GM10266 (cell line): Measurements from ENCODE around the gene SPTLC2.
"Not testable (repeated sequence)": the region's sequence is repeated elsewhere in the genome, so short reads cannot be mapped to it uniquely, and the experiment has no call there.

Experiments used
- DNase-seq: peaks from one replicate; pipeline ENCODE4 v3.0.0; 2012; ENCODE audit errors: extremely low spot score
- TF ChIP-seq, protein P1 (sequence below): IDR thresholded peaks from 2 replicates; pipeline ENCODE4 v1.5.1; 2012; ENCODE audit warnings: mild to moderate bottlenecking, low read depth; ENCODE audit not compliant: control insufficient read depth, insufficient read depth; ENCODE audit errors: missing control alignments

SPTLC2 gene

DNA sequence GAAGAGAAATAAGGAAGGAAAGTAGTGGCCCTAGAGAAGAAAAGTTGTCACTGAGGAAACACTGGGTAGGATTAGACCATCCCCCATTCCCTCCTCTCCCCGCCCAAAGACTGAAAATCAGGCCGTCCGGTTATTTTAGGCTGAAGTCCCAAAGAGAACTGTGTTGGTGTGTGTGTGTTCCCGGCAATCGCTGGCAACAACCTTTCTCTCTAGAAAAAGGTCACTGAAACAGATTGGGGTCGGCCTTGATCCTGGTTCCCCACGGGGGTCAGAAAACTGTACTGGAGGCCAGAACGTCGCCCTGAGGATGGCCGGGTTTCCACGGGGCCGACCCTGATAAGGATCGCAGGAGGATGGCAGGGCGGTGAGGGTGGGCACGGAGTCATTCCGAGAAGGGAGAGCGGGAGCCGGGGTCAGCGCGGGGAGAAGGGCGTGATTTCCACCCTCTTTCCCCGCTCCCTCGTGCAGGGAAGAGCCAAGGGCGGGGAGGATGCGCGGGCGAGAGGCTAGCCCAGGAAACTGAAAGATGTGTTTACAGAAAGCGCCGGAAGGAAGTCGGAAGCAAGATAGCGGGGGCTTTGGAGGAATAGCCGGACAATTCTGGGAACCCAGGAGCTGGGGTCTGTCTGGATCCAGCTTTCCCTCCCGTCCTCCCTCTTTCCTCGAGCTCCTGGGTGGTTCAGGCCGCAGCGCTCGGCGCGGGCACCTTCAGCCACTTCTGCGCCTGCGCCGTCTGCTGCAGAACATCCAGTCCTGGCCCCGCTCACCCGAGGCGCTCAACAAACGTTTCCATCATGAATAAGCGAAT, 25.3 kb upstream of the SPTLC2 start:
- DNase-seq, result peak; percentile 70
- TF ChIP-seq, protein P1, sequence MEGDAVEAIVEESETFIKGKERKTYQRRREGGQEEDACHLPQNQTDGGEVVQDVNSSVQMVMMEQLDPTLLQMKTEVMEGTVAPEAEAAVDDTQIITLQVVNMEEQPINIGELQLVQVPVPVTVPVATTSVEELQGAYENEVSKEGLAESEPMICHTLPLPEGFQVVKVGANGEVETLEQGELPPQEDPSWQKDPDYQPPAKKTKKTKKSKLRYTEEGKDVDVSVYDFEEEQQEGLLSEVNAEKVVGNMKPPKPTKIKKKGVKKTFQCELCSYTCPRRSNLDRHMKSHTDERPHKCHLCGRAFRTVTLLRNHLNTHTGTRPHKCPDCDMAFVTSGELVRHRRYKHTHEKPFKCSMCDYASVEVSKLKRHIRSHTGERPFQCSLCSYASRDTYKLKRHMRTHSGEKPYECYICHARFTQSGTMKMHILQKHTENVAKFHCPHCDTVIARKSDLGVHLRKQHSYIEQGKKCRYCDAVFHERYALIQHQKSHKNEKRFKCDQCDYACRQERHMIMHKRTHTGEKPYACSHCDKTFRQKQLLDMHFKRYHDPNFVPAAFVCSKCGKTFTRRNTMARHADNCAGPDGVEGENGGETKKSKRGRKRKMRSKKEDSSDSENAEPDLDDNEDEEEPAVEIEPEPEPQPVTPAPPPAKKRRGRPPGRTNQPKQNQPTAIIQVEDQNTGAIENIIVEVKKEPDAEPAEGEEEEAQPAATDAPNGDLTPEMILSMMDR, result no peak

DNA sequence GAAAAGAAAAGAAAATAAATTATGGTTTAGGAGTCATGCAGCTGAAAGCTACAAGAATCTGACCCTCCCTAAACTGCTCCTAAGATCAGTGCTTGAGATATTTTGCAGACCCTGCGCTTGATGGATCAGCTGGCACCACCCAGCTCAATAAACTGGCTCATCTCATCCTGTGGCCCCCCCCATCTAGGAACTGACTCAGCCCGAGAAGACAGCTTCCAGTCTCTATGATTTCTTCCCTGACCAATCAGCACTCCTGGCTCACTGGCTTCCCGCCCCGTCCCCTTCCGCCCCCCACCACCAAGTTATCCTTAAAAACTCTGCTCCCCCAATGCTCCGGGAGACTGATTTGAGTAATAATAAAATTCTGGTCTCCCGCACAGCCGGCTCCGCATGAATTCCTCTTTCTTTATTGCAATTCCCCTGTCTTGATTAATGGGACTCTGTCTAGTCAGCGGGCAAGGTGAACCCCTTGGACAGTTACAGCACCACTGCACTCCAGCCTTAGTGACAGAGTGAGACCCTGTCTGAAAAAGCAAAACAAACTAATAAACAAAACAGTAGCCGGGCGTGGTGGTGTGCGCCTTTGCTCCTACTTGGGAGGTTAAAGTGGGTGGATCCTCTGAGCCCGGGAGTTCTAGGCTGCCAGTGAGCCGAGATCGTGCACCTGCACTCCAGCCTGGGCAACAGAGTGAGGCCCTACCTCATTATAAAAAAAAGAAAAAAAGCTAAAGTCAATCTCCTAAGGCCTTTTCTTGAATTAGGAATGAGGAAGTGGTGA, 24.5 kb upstream of the SPTLC2 start:
- DNase-seq, result no peak
- TF ChIP-seq, protein P1, result no peak

GRCh38 chr14:77638771-77639171, 22.3 kb upstream of the SPTLC2 start:
- TF ChIP-seq, protein P1, result no peak
- no peak for DNase-seq

GRCh38 chr14:77635869-77636268, 19.4 kb upstream of the SPTLC2 start:
- DNase-seq, result not testable (repeated sequence)

GRCh38 chr14:77635466-77635865, 19.0 kb upstream of the SPTLC2 start:
- DNase-seq, result not testable (repeated sequence)

DNA sequence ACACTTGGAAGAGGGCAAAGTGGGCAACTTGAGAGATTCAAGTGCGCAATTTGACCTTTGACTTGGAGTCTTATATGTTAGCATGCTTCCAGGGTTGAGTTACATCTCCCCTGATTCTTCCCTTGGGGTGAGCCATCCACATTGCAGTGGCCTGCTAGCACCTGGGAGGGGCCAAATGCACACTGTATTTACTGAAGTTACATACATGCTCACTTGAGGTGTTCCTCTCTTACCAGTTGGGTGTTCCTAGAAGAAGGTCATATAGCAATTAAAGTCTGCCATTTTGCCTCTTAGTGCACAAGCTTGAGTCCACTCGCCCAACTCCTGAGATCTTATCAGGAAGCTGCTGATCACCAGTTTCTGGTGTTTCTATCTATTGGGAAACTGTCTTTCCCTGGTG, 13.7 kb upstream of the SPTLC2 start:
- no peak for DNase-seq
- TF ChIP-seq, protein P1, result no peak

- DNase-seq, result no peak
- TF ChIP-seq, protein P1, result no peak
These were observed 8.9 kb upstream of the SPTLC2 start for GRCh38 chr14:77625360-77625759.

- TF ChIP-seq, protein P1, result no peak
These were observed 6.8 kb upstream of the SPTLC2 start for GRCh38 chr14:77623201-77623600.

More at GRCh38 chr14:77623201-77623600, 6.8 kb upstream of the SPTLC2 start:
- DNase-seq, result no peak
